DMS114 treated with DMSO at 0.1 percent for 48 hours (cell line): Measurements from ENCODE around the gene FOXD3.
"Not testable (repeated sequence)": the region's sequence is repeated elsewhere in the genome, so short reads cannot be mapped to it uniquely, and the experiment has no call there.

Source experiments
- DNase-seq: peaks from one replicate; lab custom pipeline; 2025; ENCODE audit not compliant: unreplicated experiment; lab: John Stamatoyannopoulos, UW

Gene FOXD3

GRCh38 chr1:63356234-63356633 lies 33.9 kb downstream of the FOXD3 start:
- DNase-seq = not testable (repeated sequence)

- no peak for DNase-seq
These were observed 37.2 kb downstream of the FOXD3 start for GRCh38 chr1:63359561-63359960.

- DNase-seq = no peak
These were observed 39.7 kb downstream of the FOXD3 start for GRCh38 chr1:63362073-63362472.

GRCh38 chr1:63362578-63362977 lies 40.2 kb downstream of the FOXD3 start:
- no peak for DNase-seq

GRCh38 chr1:63363014-63363413 lies 40.6 kb downstream of the FOXD3 start:
- DNase-seq = no peak

GRCh38 chr1:63366908-63367214 lies 44.5 kb downstream of the FOXD3 start:
- DNase-seq = no peak

- peak; percentile 77 for DNase-seq
These were observed 45.1 kb downstream of the FOXD3 start, which contains the start of gene ALG6 for GRCh38 chr1:63367215-63368103. TSS of gene ALG6 (plus strand) at chr1:63367627. CDS start at chr1:63370978, 3,351 bp downstream.

- DNase-seq = no peak
These were observed 45.8 kb downstream of the FOXD3 start for GRCh38 chr1:63368131-63368530.
